CD4-positive, alpha-beta T cell treated with Interleukin-6 at 100 ng/mL for 8 hours (primary cell): ENCODE results near the gene AFM.
"Not testable (repeated sequence)": the region's sequence is repeated elsewhere in the genome, so short reads cannot be mapped to it uniquely, and the experiment has no call there.

Experiments
- DNase-seq: peaks from one replicate; pipeline ENCODE4 v3.0.0-alpha.2; 2020; ENCODE audit warnings: mixed read lengths, low spot score

The AFM gene

GRCh38 chr4:73507541-73507940, 26.0 kb downstream of the AFM start:
- no peak for DNase-seq

GRCh38 chr4:73508651-73509050, 27.1 kb downstream of the AFM start:
- DNase-seq, result no peak

GRCh38 chr4:73518340-73518739, 36.8 kb downstream of the AFM start:
- no peak for DNase-seq

GRCh38 chr4:73520821-73521220, 39.3 kb downstream of the AFM start:
- DNase-seq, result no peak

- no peak for DNase-seq
These were observed 41.6 kb downstream of the AFM start for GRCh38 chr4:73523126-73523525.

- DNase-seq, result no peak
These were observed 44.1 kb downstream of the AFM start for GRCh38 chr4:73525611-73526010.

GRCh38 chr4:73527196-73527595, 45.7 kb downstream of the AFM start:
- DNase-seq, result no peak

GRCh38 chr4:73528171-73528570, 46.6 kb downstream of the AFM start:
- DNase-seq, result no peak

- no peak for DNase-seq
These were observed 52.2 kb downstream of the AFM start for GRCh38 chr4:73533515-73534422.

- no peak for DNase-seq
These were observed 56.6 kb downstream of the AFM start for GRCh38 chr4:73538162-73538561.

- no peak for DNase-seq
These were observed 57.8 kb downstream of the AFM start for GRCh38 chr4:73539386-73539785.

- no peak for DNase-seq
These were observed 59.3 kb downstream of the AFM start for GRCh38 chr4:73540826-73541225.

GRCh38 chr4:73541251-73541650, 59.7 kb downstream of the AFM start:
- DNase-seq, result no peak

GRCh38 chr4:73544620-73545019, 63.1 kb downstream of the AFM start:
- DNase-seq, result no peak

- not testable (repeated sequence) for DNase-seq
These were observed 69.3 kb downstream of the AFM start for GRCh38 chr4:73550865-73551264.
